K562 (cell line): ENCODE measurements around the gene ADM5. TPM values are rescaled to one million over a fixed set of nuclear protein-coding genes. Genes with fewer than 3 reads are reported as not detected.

Experiments
- CC2D1A ChIP-seq: fragments of 450-650 bp; IDR thresholded peaks from 2 replicates; pipeline ENCODE4 v1.6.1; 2017; ENCODE audit warnings: mild to moderate bottlenecking
- HNRNPH1 ChIP-seq: fragments of 200-400 bp; formaldehyde crosslinking; optimal IDR thresholded peaks from 2 replicates; pipeline ENCODE3; 2017; ENCODE audit warnings: low read depth, mild to moderate bottlenecking, low read length, moderate library complexity
- LCOR ChIP-seq: sonication (generic); formaldehyde crosslinking; IDR thresholded peaks from 2 replicates; pipeline ENCODE4 v1.8.0; 2022; ENCODE audit warnings: mild to moderate bottlenecking, missing genetic modification reagents
- NR1H2 ChIP-seq: sonication (generic); formaldehyde crosslinking; IDR thresholded peaks from 2 replicates; pipeline ENCODE4 v1.4.0; 2020; ENCODE audit warnings: mild to moderate bottlenecking, missing genetic modification reagents
- OTX1 ChIP-seq: fragments of 450-650 bp; formaldehyde crosslinking; IDR thresholded peaks from 2 replicates; pipeline ENCODE4 v1.4.0; 2022; ENCODE audit warnings: mild to moderate bottlenecking
- SMAD2 ChIP-seq: fragments of 150-350 bp; IDR thresholded peaks from 2 replicates; pipeline ENCODE4 v1.6.1; 2014; ENCODE audit warnings: low read depth, mild to moderate bottlenecking, low read length
- YY1 ChIP-seq, 3 experiments: IDR thresholded peaks; 2 replicates each; pipeline ENCODE4 v1.6.1; 2011; ENCODE audit warnings: low read length in 2 of 3, mild to moderate bottlenecking in 2 of 3, moderate library complexity in 2 of 3, borderline replicate concordance in 1 of 3, control low read depth in 1 of 3, low read depth in 1 of 3; ENCODE audit not compliant: insufficient read depth in 3 of 3, insufficient replicate concordance in 2 of 3, control insufficient read depth in 1 of 3, insufficient read length in 1 of 3; ENCODE audit errors: extremely low read depth in 1 of 3
- polyA plus RNA-seq, 8 experiments: library from polyadenylated mRNA; depleted of rRNA in 4 of 8; stranded (reverse) in 5 of 8; unstranded in 3 of 8; fragments of >200 nt; fragmentation: Nextera tagmentation in 2 of 8; fragmentation: Illumina TruSeq in 1 of 8; extraction: Ambion mirVana in 2 of 8; extraction: Trizol in 1 of 8; gene quantifications; 2 replicates each; pipeline versions ENCODE4 v1.2.1 to v1.2.3, GENCODE V29; 2011 to 2014; ENCODE audit warnings: inconsistent platforms in 1 of 8, missing spikeins in 1 of 8
- total RNA-seq, 7 experiments: library from RNA; depleted of rRNA in 6 of 7; stranded (reverse); fragments of >200 nt in 6 of 7; fragmentation: Illumina TruSeq in 2 of 7; extraction: Trizol in 2 of 7; gene quantifications; 2 replicates each; pipeline versions ENCODE4 v1.2.1 to v1.2.3, GENCODE V29; 2011 to 2021; ENCODE audit warnings: low replicate concordance in 1 of 7
- TF ChIP-seq, protein P1 (sequence below): fragments of 250-450 bp; sonication (Bioruptor Pico); IDR thresholded peaks from 2 replicates; pipeline ENCODE4 v1.4.0; 2020; ENCODE audit warnings: mild to moderate bottlenecking
- TF ChIP-seq, protein P2 (sequence below), 2 experiments: fragments of 450-650 bp; conservative IDR thresholded peaks; 2 replicates each; pipeline ENCODE4 v1.6.1; 2017; ENCODE audit warnings: mild to moderate bottlenecking in 2 of 2, moderate library complexity in 2 of 2
- TF ChIP-seq, protein P3 (sequence below): fragments of 250-450 bp; sonication (Bioruptor Pico); IDR thresholded peaks from 2 replicates; pipeline ENCODE4 v1.5.0; 2022; ENCODE audit warnings: mild to moderate bottlenecking
- TF ChIP-seq, protein P4 (sequence below): fragments of 450-650 bp; IDR thresholded peaks from 2 replicates; pipeline ENCODE4 v1.6.1; 2016
- TF ChIP-seq, protein P5 (sequence below): fragments of 450-650 bp; formaldehyde crosslinking; IDR thresholded peaks from 2 replicates; pipeline ENCODE4 v1.4.0; 2022; ENCODE audit warnings: missing genetic modification characterization
- TF ChIP-seq, protein P6 (sequence below): fragments of 450-650 bp; IDR thresholded peaks from 2 replicates; pipeline ENCODE4 v1.7.1; 2018; ENCODE audit warnings: mild to moderate bottlenecking, low read depth; ENCODE audit not compliant: partially characterized antibody

The ADM5 gene
- total and polyA plus RNA-seq, 9 of the 15 experiments (the other 6 are each of a cell fraction or from before 2014, with no cell fraction given): 0.13 to 8.4 (median 2.0) TPM; not detected in 1

DNA sequence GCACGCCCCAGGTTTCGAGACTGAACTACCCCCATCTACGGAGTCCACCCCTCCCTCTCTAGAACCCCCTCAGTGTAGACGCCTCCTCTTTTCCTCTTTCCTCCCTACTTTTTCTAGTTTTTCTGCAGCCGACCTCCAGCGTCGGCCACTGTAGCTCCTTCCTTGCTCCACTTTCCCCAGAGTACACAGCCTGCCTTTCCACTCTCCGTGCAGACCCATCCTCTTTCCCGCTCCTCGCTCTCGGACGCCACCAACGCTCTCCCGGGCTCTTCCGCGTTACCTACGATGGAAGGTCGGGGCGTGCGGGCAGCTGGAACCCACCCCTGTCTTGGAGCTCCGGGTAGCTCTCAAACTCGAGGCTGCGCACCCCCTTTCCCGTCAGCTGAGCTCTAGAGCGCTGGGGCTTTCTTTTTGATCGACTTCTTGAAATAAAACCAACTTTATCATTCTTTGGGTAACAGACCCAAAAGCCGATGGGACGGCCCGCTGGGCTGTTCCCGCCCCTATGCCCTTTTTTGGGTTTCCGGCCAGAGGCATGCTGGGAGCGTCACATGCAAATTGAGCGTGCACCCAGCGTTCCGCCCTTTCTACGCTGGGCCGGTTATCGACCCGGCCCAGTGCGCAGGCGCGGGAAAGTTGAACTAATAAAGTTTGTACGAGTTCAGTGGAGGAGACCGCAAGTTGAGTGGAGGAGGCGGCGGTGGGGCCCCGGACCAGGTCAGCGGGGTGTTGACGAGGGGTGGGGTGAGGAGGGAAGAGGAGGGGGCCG lies 23.9 kb upstream of the ADM5 start, which contains the start of the genes BCL2L12 and IRF3 (continued):
- TF ChIP-seq, protein P1, sequence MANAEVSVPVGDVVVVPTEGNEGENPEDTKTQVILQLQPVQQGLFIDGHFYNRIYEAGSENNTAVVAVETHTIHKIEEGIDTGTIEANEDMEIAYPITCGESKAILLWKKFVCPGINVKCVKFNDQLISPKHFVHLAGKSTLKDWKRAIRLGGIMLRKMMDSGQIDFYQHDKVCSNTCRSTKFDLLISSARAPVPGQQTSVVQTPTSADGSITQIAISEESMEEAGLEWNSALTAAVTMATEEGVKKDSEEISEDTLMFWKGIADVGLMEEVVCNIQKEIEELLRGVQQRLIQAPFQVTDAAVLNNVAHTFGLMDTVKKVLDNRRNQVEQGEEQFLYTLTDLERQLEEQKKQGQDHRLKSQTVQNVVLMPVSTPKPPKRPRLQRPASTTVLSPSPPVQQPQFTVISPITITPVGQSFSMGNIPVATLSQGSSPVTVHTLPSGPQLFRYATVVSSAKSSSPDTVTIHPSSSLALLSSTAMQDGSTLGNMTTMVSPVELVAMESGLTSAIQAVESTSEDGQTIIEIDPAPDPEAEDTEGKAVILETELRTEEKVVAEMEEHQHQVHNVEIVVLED (CRISPR knock-in tag): peak; percentile 97
- TF ChIP-seq, protein P2, sequence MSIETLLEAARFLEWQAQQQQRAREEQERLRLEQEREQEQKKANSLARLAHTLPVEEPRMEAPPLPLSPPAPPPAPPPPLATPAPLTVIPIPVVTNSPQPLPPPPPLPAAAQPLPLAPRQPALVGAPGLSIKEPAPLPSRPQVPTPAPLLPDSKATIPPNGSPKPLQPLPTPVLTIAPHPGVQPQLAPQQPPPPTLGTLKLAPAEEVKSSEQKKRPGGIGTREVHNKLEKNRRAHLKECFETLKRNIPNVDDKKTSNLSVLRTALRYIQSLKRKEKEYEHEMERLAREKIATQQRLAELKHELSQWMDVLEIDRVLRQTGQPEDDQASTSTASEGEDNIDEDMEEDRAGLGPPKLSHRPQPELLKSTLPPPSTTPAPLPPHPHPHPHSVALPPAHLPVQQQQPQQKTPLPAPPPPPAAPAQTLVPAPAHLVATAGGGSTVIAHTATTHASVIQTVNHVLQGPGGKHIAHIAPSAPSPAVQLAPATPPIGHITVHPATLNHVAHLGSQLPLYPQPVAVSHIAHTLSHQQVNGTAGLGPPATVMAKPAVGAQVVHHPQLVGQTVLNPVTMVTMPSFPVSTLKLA (conservative IDR thresholded peaks at IDR 0.05): peak; percentile 75 to 79
- peak; percentile 29; the same call in 1 of the 2 replicates for TF ChIP-seq OTX1 (CRISPR knock-in tag)
- TF ChIP-seq LCOR (CRISPR knock-in tag): 0 out of 2 replicates have a peak, but pooled peaks have one; percentile 54
- TF ChIP-seq, protein P3, sequence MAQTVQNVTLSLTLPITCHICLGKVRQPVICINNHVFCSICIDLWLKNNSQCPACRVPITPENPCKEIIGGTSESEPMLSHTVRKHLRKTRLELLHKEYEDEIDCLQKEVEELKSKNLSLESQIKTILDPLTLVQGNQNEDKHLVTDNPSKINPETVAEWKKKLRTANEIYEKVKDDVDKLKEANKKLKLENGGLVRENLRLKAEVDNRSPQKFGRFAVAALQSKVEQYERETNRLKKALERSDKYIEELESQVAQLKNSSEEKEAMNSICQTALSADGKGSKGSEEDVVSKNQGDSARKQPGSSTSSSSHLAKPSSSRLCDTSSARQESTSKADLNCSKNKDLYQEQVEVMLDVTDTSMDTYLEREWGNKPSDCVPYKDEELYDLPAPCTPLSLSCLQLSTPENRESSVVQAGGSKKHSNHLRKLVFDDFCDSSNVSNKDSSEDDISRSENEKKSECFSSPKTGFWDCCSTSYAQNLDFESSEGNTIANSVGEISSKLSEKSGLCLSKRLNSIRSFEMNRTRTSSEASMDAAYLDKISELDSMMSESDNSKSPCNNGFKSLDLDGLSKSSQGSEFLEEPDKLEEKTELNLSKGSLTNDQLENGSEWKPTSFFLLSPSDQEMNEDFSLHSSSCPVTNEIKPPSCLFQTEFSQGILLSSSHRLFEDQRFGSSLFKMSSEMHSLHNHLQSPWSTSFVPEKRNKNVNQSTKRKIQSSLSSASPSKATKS: no peak
- no peak for TF ChIP-seq HNRNPH1
- peak in 1 of 3 experiments; percentile 14 for TF ChIP-seq YY1 (IDR thresholded peaks at IDR 0.05; ENCODE audit: borderline replicate concordance in 1 of 3, control insufficient read depth in 1 of 3, extremely low read depth in 1 of 3, insufficient read depth in 3 of 3, insufficient read length in 1 of 3, insufficient replicate concordance in 2 of 3, low read depth in 1 of 3, low read length in 2 of 3)
- 0 out of 2 replicates have a peak, but pooled peaks have one; percentile 28 for TF ChIP-seq CC2D1A
- TF ChIP-seq, protein P4, sequence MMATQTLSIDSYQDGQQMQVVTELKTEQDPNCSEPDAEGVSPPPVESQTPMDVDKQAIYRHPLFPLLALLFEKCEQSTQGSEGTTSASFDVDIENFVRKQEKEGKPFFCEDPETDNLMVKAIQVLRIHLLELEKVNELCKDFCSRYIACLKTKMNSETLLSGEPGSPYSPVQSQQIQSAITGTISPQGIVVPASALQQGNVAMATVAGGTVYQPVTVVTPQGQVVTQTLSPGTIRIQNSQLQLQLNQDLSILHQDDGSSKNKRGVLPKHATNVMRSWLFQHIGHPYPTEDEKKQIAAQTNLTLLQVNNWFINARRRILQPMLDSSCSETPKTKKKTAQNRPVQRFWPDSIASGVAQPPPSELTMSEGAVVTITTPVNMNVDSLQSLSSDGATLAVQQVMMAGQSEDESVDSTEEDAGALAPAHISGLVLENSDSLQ: peak; percentile 14; the same call in 1 of the 2 replicates
- peak; percentile 55; the same call in 1 of the 2 replicates for TF ChIP-seq NR1H2 (CRISPR knock-in tag)
- TF ChIP-seq, protein P5, sequence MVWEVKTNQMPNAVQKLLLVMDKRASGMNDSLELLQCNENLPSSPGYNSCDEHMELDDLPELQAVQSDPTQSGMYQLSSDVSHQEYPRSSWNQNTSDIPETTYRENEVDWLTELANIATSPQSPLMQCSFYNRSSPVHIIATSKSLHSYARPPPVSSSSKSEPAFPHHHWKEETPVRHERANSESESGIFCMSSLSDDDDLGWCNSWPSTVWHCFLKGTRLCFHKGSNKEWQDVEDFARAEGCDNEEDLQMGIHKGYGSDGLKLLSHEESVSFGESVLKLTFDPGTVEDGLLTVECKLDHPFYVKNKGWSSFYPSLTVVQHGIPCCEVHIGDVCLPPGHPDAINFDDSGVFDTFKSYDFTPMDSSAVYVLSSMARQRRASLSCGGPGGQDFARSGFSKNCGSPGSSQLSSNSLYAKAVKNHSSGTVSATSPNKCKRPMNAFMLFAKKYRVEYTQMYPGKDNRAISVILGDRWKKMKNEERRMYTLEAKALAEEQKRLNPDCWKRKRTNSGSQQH (CRISPR knock-in tag): peak; percentile 32; the same call in 1 of the 2 replicates
- no peak for TF ChIP-seq SMAD2
- TF ChIP-seq, protein P6, sequence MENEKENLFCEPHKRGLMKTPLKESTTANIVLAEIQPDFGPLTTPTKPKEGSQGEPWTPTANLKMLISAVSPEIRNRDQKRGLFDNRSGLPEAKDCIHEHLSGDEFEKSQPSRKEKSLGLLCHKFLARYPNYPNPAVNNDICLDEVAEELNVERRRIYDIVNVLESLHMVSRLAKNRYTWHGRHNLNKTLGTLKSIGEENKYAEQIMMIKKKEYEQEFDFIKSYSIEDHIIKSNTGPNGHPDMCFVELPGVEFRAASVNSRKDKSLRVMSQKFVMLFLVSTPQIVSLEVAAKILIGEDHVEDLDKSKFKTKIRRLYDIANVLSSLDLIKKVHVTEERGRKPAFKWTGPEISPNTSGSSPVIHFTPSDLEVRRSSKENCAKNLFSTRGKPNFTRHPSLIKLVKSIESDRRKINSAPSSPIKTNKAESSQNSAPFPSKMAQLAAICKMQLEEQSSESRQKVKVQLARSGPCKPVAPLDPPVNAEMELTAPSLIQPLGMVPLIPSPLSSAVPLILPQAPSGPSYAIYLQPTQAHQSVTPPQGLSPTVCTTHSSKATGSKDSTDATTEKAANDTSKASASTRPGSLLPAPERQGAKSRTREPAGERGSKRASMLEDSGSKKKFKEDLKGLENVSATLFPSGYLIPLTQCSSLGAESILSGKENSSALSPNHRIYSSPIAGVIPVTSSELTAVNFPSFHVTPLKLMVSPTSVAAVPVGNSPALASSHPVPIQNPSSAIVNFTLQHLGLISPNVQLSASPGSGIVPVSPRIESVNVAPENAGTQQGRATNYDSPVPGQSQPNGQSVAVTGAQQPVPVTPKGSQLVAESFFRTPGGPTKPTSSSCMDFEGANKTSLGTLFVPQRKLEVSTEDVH: peak; percentile 13
